RWPE2 (cell line): ENCODE measurements around the gene EYA2.

ENCODE experiments used
- ATAC-seq: fragments of 200-7000 bp; cut with Tn5 transposase; 3 replicates; pipeline ENCODE4 v1.9.1; 2021; ENCODE audit warnings: low read depth
- DNase-seq: peaks from one replicate; pipeline ENCODE4 v3.0.0-alpha.2; 2020; ENCODE audit warnings: low spot score
- H3K27ac ChIP-seq: fragments of 450-650 bp; 2 replicates; pipeline ENCODE4 v1.5.1; 2017; ENCODE audit warnings: mild to moderate bottlenecking; ENCODE audit not compliant: poor library complexity, severe bottlenecking
- H3K27me3 ChIP-seq: fragments of 250-450 bp; sonication (Bioruptor Pico); 2 replicates; pipeline ENCODE4 v1.5.1; 2021; ENCODE audit warnings: mild to moderate bottlenecking, moderate library complexity; ENCODE audit not compliant: insufficient read depth, poor library complexity, severe bottlenecking
- H3K36me3 ChIP-seq: fragments of 250-450 bp; sonication (Bioruptor Pico); 2 replicates; pipeline ENCODE4 v1.5.1; 2020; ENCODE audit warnings: low read depth, mild to moderate bottlenecking, moderate library complexity
- H3K4me1 ChIP-seq: fragments of 250-450 bp; sonication (Bioruptor Pico); 2 replicates; pipeline ENCODE4 v1.5.1; 2021; ENCODE audit warnings: mild to moderate bottlenecking, moderate library complexity; ENCODE audit not compliant: insufficient read depth, poor library complexity, severe bottlenecking
- H3K4me3 ChIP-seq: fragments of 250-450 bp; sonication (Bioruptor Pico); 2 replicates; pipeline ENCODE4 v1.5.1; 2021; ENCODE audit warnings: mild to moderate bottlenecking, moderate library complexity; ENCODE audit not compliant: severe bottlenecking
- H3K9me3 ChIP-seq: fragments of 250-450 bp; sonication (Bioruptor Pico); 2 replicates; pipeline ENCODE4 v1.5.1; 2021; ENCODE audit warnings: mild to moderate bottlenecking, moderate library complexity; ENCODE audit not compliant: severe bottlenecking
- CTCF ChIP-seq: fragments of 450-650 bp; IDR thresholded peaks from one replicate; pipeline ENCODE4 v1.5.1; 2017; ENCODE audit warnings: mild to moderate bottlenecking, moderate library complexity; ENCODE audit not compliant: poor library complexity, severe bottlenecking

The EYA2 gene

GRCh38 chr20:47093320-47093966, 198.8 kb downstream of the EYA2 start:
- H3K27me3 ChIP-seq, result no peaks in the 10 kb centered on the region
- H3K36me3 ChIP-seq, result no peaks in the 10 kb centered on the region
- peaks cover 10% of the 10 kb centered on the region for H3K9me3 ChIP-seq
- H3K4me1 ChIP-seq, result no peaks in the 10 kb centered on the region
- TF ChIP-seq CTCF, result no peak
- peak; percentile 60 for DNase-seq
- no peak overlapping the region for H3K4me3 ChIP-seq
- ATAC-seq, result no peak
- H3K27ac ChIP-seq, result no peak overlapping the region

GRCh38 chr20:47095690-47096089, 201.0 kb downstream of the EYA2 start:
- H3K27me3 ChIP-seq, result no peaks in the 10 kb centered on the region
- no peak overlapping the region for H3K27ac ChIP-seq
- no peaks in the 10 kb centered on the region for H3K4me1 ChIP-seq
- H3K9me3 ChIP-seq, result peaks cover 10% of the 10 kb centered on the region
- no peak for ATAC-seq
- TF ChIP-seq CTCF, result no peak
- no peaks in the 10 kb centered on the region for H3K36me3 ChIP-seq
- DNase-seq, result no peak
- no peak overlapping the region for H3K4me3 ChIP-seq

GRCh38 chr20:47097691-47098622, 203.3 kb downstream of the EYA2 start:
- DNase-seq, result no peak
- no peak for ATAC-seq
- peaks cover 10% of the 10 kb centered on the region for H3K9me3 ChIP-seq

GRCh38 chr20:47099093-47099492, 204.4 kb downstream of the EYA2 start:
- no peaks in the 10 kb centered on the region for H3K36me3 ChIP-seq
- DNase-seq (no peak), ATAC-seq (no peak)
- no peak for TF ChIP-seq CTCF
- no peak overlapping the region for H3K4me3 ChIP-seq
- H3K9me3 ChIP-seq, result peaks cover 10% of the 10 kb centered on the region
- no peaks in the 10 kb centered on the region for H3K4me1 ChIP-seq
- no peaks in the 10 kb centered on the region for H3K27me3 ChIP-seq
- no peak overlapping the region for H3K27ac ChIP-seq

More at GRCh38 chr20:47097691-47098622, 203.3 kb downstream of the EYA2 start:
- H3K36me3 ChIP-seq, result no peaks in the 10 kb centered on the region
- H3K4me3 ChIP-seq, result no peak overlapping the region
- no peaks in the 10 kb centered on the region for H3K27me3 ChIP-seq
- no peak for TF ChIP-seq CTCF
- H3K27ac ChIP-seq, result no peak overlapping the region
- no peaks in the 10 kb centered on the region for H3K4me1 ChIP-seq
